ENCODE results near the gene A3GALT2.

Gene A3GALT2

DNA sequence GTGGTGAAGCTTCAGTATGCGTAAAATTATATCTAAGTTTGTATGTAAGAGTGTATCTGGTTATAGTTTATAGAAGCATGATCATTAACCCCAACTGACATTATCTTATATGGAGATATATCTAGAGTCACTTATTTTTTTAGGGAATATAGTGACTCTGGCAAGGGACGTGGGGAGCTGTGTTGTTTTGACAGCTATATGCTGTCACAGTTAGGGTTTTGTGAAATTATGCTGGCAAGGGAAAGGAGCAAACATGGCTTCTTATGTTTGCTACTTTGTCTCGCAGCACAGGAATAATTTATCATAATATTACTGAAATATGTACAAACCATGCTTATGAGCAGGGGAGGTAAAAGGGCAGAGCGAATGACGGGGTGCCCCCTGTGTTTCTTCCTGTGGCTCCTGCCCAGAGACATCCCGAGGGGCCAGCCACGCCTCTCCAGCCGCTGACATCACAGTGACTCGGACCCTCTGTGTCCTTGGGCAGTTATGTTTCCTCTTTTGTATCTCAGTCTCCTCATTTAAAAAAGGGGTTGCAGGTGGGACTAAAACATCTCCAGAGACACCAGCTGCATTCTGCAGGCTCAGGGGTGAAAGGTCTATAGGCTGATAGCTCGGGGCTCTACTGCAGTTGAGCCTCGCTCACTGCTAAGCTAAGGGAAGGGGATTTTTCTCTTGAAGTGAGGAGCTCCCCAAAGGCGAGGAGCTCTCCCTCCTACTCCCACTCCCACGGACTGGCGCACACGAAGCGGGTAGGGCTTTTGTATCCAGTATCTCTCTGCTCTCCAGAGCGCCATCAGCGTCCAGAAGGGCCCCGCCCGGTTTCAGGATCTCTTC lies 14.9 kb downstream of the A3GALT2 start:
- TF ChIP-seq POLR2AphosphoS5 (IDR thresholded peaks at IDR 0.05; ENCODE audit: low read depth, low read length) (no peak), FOXP2 (optimal IDR thresholded peaks at IDR 0.05; ENCODE audit: borderline replicate concordance, extremely low read depth, extremely low read length, insufficient read depth) (no peak), TAF1 (IDR thresholded peaks at IDR 0.05; ENCODE audit: borderline replicate concordance, insufficient read depth, low read length) (no peak), SIN3A (IDR thresholded peaks at IDR 0.05; ENCODE audit: borderline replicate concordance, insufficient read depth, low read length) (no peak)
- TF ChIP-seq, protein P1, sequence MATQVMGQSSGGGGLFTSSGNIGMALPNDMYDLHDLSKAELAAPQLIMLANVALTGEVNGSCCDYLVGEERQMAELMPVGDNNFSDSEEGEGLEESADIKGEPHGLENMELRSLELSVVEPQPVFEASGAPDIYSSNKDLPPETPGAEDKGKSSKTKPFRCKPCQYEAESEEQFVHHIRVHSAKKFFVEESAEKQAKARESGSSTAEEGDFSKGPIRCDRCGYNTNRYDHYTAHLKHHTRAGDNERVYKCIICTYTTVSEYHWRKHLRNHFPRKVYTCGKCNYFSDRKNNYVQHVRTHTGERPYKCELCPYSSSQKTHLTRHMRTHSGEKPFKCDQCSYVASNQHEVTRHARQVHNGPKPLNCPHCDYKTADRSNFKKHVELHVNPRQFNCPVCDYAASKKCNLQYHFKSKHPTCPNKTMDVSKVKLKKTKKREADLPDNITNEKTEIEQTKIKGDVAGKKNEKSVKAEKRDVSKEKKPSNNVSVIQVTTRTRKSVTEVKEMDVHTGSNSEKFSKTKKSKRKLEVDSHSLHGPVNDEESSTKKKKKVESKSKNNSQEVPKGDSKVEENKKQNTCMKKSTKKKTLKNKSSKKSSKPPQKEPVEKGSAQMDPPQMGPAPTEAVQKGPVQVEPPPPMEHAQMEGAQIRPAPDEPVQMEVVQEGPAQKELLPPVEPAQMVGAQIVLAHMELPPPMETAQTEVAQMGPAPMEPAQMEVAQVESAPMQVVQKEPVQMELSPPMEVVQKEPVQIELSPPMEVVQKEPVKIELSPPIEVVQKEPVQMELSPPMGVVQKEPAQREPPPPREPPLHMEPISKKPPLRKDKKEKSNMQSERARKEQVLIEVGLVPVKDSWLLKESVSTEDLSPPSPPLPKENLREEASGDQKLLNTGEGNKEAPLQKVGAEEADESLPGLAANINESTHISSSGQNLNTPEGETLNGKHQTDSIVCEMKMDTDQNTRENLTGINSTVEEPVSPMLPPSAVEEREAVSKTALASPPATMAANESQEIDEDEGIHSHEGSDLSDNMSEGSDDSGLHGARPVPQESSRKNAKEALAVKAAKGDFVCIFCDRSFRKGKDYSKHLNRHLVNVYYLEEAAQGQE (IDR thresholded peaks at IDR 0.05; ENCODE audit: insufficient read depth in 1 of 2, low read depth in 2 of 2, low read length in 2 of 2): no peak

DNA sequence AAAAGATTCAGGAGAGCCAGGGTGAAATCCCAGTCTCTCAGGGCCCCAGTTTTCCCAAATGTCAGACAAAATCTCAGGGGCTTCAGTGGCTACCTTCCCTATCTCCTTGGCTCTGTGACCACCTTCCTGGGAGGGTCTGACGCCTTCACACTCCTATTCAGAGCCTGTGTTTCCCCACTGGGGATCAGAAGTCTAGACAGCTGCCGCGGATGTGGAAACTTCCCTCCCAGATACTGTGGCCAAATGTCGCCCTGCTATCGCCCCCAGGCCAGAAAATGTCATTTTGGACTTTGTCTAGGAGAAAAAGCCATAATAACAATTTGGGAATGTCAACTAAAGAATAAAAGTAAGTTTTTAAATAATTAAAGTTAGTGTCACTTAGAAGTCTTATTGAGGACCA lies 15.9 kb downstream of the A3GALT2 start:
- TF ChIP-seq FOXP2 (optimal IDR thresholded peaks at IDR 0.05; ENCODE audit: borderline replicate concordance, extremely low read depth, extremely low read length, insufficient read depth) (no peak), SIN3A (IDR thresholded peaks at IDR 0.05; ENCODE audit: borderline replicate concordance, insufficient read depth, low read length) (no peak), POLR2AphosphoS5 (IDR thresholded peaks at IDR 0.05; ENCODE audit: low read depth, low read length) (no peak), TAF1 (IDR thresholded peaks at IDR 0.05; ENCODE audit: borderline replicate concordance, insufficient read depth, low read length) (no peak)
- TF ChIP-seq, protein P1 (IDR thresholded peaks at IDR 0.05; ENCODE audit: insufficient read depth in 1 of 2, low read depth in 2 of 2, low read length in 2 of 2): no peak

DNA sequence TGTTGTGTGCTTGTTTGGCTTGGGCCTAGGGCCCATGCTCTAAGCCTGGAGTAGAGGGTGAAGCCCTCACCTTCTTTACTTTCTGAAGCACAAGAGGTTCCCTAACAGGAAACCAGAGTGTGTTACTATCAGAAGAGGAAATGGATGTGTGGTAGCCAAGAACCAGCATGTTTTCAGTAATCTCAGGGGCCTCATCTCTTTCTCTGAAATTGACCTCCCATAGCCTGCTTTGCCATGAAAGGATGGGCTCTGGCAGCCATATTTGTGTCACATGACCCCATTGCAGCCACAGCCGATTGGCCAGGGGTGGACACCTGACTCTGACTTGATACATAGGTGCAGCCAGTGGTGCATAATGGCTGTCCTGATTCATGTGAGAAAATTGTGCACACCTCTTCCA lies 18.6 kb downstream of the A3GALT2 start:
- TF ChIP-seq SIN3A (IDR thresholded peaks at IDR 0.05; ENCODE audit: borderline replicate concordance, insufficient read depth, low read length) (no peak), FOXP2 (optimal IDR thresholded peaks at IDR 0.05; ENCODE audit: borderline replicate concordance, extremely low read depth, extremely low read length, insufficient read depth) (no peak), POLR2AphosphoS5 (IDR thresholded peaks at IDR 0.05; ENCODE audit: low read depth, low read length) (no peak), TAF1 (IDR thresholded peaks at IDR 0.05; ENCODE audit: borderline replicate concordance, insufficient read depth, low read length) (no peak)
- TF ChIP-seq, protein P1 (IDR thresholded peaks at IDR 0.05; ENCODE audit: insufficient read depth in 1 of 2, low read depth in 2 of 2, low read length in 2 of 2): no peak

DNA sequence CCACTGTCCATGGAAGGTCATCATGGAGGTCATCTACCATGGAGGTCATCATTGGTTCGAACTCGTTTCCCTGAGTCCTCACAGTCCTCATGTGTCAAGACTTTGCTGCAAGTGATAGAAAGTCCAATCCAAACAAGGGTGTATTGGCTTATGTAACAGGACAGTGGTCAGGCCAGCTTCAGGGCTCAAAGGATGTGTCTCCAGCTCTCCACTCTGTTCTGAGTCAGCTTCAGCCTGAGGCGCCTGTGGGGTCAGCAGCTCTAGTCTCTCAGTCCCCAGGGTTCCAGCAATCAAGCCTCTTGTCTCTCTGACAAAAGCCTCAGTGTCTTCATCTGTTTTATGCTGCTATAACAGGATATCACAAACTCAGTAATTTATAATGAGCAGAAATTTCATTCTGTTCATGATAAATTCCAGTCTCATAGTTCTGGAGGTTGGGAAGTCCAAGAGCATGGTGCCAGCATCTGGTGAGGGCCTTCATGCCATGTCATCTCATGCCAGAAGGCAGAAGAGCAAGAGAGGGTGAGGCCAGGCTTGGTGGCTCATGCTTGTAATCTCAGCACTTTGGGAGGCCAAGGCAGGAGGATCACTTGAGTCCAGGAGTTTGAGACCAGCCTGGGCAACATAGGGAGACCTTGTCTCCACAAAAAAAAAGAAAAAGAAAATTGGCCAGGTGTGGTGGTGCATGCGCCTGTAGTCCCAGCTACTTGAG lies 19.5 kb downstream of the A3GALT2 start:
- no peak for TF ChIP-seq SIN3A (IDR thresholded peaks at IDR 0.05; ENCODE audit: borderline replicate concordance, insufficient read depth, low read length)
- TF ChIP-seq, protein P1 (IDR thresholded peaks at IDR 0.05; ENCODE audit: insufficient read depth in 1 of 2, low read depth in 2 of 2, low read length in 2 of 2): no peak
- no peak for TF ChIP-seq POLR2AphosphoS5 (IDR thresholded peaks at IDR 0.05; ENCODE audit: low read depth, low read length)
- TF ChIP-seq FOXP2 (optimal IDR thresholded peaks at IDR 0.05; ENCODE audit: borderline replicate concordance, extremely low read depth, extremely low read length, insufficient read depth): no peak
- no peak for TF ChIP-seq TAF1 (IDR thresholded peaks at IDR 0.05; ENCODE audit: borderline replicate concordance, insufficient read depth, low read length)
